ENCODE measurements around the gene FBXO27.
"Not testable (repeated sequence)": the region's sequence is repeated elsewhere in the genome, so short reads cannot be mapped to it uniquely, and the experiment has no call there.

FBXO27 gene, protein sequence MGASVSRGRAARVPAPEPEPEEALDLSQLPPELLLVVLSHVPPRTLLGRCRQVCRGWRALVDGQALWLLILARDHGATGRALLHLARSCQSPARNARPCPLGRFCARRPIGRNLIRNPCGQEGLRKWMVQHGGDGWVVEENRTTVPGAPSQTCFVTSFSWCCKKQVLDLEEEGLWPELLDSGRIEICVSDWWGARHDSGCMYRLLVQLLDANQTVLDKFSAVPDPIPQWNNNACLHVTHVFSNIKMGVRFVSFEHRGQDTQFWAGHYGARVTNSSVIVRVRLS

DNA sequence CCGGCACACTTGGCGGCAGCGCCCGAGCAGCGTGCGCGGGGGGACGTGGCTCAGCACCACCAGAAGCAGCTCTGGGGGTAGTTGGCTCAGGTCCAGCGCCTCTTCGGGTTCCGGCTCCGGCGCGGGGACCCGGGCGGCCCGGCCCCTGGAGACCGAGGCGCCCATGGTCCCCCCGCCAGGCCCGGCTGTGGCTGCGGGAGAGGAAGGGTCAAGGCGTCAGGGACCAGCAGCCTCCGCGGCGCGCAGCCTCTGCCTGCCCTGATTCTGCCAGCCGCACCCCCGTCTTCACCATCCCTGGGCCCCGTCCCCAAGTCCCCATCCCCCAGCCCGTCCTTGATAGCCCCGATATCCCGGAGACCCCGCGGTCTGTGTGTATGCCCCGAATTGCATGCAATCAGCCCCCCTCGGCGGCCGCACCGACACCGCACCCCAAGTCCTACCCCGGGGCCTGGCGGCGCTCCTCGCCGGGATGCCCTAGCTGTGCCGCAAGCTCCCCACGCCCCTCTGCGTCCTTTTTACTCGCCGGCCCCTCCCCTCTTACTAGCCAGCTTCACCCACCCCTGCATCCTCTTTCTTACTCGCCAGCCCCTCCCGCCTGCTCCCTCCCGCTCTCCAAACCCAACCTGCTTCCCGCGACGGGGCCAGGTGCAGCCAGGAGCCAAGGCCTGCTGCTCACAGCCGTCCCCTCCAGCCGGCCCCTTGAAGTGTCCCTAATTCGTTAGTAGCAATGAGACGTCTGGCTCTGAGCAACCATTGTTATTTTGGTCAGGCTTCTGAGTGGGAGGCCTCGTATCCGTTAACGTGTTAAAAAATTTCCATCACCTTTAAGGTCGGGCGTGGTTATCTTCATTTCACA lies at the start of gene FBXO27:
Gene FBXO27, minus strand, starts transcription at position 487 of the 856 bp plus-strand sequence. Its CDS starts 322 bp downstream, at position 165.
- no peak for DNase-seq

DNA sequence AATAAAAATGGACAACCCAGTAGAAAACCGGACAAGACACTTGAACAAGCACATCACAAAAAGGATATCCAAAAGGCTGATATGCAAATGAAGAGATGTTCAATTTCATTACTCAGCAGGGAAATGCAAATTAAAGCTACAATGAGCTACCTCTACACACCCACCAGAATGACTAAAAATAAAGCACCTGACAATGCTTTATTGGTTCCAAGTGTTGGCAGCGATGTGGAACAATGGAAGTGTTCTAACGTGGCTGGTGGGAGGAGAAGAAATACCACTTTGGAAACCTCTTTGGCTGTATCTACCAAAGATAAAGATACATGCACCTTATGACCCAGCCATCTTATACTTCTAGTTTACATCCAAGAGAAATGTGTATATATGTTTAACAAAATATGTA lies 48.1 kb upstream of the FBXO27 start:
- DNase-seq, result no peak

DNA sequence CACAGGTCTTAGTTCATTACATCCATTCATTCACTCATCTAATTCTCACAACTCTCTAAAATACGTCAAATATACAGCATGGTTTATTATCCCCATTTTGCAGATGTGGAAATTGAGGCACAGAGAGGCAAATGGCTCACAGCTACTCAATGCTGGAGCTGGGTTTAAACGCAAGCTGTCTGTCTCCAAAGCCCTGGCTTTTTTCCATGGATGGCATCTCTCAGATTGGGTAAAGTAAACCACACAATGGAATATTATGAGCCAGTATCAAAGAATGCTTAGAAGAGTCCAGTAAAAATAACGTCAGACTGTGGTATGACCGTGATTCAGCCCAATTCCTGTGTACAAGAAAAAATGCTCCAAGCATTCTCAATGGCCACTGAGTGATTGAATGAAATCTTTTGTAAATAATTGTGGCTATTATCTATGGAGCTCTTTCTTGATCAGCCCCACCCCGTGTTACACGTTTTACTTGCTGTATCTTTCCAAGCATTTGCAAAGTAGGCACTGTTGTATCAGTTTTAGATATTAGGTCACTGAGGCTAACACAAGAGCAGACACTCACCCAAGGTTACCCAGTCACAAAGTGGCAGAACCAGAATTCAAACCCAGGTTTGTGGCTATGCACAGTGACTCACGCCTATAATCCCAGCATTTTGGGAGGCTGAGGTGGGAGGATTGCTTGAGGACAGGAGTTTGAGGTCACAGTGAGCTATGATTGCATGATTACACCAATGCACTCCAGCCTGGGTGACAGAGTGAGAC lies 46.3 kb upstream of the FBXO27 start:
- DNase-seq, result no peak

DNA sequence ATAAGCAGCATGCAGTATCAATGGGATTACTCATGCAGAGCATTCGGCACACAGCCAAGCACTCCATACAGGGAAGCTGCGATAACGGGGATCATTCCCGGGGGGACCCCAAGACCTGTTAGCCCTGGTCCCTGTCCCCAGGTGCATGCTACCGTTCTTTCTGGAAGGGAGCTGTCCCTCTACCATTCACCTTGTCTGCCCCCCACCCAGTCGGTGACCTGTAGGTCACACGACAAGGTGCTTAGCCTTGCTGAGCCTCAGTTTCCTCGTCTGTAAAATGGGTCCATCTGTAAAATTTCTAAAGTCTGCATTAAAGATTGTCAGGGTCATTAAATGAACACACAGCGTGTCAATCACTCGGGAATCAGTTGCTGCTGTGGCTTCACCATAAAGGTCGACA lies 45.0 kb upstream of the FBXO27 start:
- no peak for DNase-seq

DNA sequence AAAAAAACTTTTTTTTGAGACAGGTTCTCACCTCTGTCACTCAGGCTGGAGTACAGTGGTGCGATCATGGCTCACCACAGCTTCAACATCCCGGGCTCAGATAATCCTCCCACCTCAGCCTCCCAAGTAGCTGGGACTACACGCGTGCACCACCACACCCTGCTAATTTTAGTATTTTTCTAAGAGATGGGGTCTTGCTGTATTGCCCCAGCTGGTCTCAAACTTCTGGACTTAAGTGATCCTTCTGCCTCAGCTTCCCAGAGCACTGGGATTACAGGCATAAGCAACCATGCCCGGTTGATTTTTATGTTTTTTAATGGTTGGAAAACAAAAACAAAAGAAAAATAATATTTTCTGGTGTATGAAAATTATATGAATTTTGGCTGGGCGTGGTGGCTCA lies 42.6 kb upstream of the FBXO27 start:
- DNase-seq, result no peak

DNA sequence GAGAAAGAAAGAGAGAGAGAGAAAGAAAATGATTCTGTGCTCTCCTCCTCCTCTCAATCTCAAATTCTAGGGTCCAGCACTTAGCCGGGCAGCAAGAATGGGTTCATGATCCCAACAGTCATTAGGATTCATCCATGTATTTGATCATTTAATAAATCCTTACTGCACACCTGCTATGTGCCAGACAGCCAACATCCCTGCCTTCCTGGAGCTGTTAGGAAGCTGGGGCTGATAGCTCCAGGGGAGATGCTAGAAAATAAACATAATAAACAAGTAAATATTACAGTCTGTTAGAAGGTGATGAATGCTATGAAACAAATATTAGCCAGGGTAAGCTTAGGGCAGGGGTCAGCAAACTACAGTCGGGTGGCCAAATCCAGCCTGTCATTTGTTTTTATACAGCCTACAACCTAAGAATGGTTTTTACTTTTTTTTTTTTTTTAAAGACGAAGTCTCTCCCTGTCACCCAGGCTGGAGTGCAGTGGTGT lies 41.9 kb upstream of the FBXO27 start:
- no peak for DNase-seq

DNA sequence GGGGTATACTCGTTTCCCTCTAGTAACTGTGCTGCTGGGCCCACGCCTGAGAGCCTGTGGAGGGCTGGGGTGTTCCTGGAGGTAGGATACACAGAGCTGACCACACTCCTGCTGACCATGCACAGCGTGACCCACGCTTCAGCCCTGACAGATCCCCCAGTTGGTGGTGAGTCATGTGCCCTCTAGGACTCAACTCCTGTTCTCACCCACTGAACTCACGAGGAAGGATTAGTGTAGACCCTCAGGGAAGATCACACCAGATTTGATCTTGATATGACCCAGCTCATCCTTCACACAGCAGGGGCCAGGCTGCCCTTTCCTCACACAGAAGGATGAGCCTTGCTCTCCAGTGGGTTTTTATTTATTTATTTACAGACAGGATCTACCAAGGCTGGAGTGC lies 38.5 kb upstream of the FBXO27 start:
- DNase-seq, result no peak

DNA sequence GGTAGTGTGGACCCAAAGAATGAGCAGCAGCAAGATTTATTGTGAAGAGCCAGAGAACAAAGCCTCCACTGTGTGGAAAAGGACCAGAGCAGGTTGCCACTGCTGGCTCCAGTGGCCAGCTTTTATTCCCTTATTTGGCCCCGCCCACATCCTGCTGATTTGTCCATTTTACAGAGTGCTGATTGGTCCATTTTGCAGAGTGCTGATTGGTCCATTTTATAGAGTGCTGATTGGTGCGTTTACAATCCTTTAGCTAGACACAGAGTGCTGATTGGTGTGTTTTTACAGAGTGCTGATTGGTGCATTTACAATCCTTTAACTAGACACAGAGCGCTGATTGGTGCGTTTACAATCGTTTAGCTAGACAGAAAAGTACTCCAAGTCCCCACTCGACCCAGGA lies 35.9 kb upstream of the FBXO27 start:
- DNase-seq, result not testable (repeated sequence)

DNA sequence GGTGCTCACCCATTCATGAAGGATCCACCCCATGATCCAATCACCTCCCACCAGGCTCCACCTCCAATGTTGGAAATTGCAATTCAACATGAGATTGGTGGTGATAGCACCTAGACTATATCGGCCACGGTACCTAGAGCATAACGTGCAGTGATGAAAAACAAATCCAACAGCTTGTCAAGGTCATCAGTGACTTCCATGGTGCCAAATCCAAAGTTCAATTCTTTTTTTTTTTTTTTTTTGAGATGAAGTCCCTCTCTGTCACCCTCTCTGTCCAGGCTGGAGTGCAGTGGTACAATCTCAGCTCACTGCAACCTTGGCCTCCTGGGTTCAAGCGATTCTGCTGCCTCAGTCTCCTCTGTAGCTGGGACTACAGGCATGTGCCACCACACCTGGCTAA lies 34.8 kb upstream of the FBXO27 start:
- DNase-seq, result no peak

DNA sequence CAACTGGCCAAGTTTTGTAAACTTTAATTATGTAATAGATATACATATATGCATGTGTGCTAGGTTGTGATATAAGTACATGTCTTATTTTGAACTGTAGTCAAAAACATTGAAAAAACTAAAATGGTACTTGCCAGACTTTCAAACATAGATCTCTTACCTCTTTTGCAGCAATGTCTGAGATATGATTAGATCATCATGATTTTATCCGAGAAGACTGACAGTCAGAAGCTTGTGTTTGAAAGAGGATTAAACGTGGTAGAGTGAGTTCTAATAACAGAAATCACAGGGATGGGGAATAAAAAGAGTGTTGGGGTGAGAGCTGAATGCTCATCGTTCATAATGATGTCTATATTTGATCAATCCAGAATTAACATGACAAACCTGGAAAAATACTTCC lies 33.6 kb upstream of the FBXO27 start:
- no peak for DNase-seq

DNA sequence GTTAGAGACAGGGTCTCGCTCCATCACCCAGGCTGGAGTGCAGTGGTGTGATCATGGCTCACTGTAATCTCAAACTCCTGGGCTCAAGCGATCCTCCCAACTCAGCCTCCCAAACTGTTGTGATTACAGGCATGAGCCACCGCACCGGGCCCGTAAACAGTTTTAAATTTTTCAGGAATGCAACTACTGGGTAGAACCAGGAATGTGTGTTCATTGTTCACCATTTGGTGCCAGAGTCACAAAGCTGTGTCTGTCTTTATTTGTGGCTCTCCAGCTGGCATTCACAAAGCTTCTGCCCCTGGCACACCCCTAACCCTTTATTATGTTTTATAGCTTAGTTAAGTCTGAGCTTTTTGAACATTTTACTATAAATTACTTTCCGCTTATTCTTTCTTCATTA lies 32.1 kb upstream of the FBXO27 start:
- no peak for DNase-seq

DNA sequence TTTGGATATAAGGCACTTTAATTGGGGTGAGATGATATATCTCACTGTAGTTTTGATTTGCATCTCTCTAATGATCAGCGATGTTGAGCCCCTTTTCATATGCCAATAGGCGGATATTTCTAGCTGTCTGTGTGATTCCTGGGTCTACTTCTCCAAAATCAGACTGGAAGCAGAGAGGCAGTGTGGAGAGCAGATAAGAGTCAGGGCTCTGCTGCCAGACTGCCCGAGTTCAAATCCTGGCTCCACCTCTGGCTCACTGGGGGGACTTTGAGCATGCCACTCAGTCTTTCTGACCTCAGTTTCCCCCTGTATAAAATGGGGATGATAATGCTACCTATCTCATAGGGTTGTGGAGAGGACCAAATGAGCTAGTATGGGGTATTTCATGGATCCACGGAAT lies 27.8 kb upstream of the FBXO27 start:
- DNase-seq, result no peak

DNA sequence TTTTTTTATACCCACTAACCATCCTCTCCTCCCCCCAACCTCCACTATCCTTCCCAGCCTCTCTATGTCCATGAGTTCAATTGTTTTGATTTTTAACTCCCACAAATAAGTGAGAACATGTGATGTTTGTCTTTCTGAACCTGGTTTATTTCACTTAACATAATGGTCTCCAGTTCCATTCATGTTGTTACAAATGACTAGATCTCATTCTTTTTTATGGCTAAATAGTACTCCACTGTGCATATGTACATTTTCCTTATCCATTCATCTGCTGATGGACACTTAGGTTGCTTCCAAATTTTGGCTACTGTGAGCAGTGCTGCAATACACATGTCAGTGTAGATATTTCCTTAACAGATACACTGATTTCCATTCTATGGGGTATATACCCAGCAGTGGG lies 27.0 kb upstream of the FBXO27 start:
- no peak for DNase-seq

DNA sequence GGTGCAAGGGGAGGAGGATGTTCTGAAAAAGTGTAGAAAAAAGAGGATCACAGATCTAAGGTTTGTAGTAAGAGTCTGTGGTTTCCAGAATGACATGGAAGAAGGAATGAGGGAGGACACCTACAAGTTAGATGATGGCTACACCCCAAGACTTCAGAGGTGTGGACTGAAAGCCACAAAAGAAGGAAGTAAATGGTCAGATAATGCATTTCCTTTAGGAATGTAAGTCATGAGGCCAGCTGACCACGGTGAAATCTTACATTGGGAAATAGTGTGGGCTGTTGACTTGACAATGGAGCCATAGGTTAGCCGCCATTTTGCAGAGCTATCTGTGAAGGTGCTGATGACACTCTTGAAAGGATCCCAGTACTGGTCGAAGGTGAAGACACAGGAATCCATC lies 25.3 kb upstream of the FBXO27 start:
- DNase-seq, result no peak

DNA sequence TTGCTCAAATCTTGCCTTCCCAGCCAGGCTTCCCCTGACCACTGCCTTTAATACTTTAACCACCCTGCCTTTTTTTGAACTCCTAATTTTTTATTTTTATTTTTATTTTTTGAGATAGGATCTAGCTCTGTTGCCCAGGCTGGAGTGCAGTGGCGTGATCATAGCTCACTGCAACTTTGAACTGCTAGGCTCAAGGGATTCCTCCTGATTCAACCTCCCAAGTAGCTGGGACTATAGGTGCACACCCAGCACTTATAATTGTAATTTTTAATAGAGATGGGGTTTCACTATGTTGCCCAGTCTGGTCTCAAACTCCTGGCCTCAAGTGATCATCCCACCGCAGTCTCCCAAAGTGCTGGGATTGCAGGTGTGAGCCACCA lies 21.7 kb upstream of the FBXO27 start:
- DNase-seq, result no peak

DNA sequence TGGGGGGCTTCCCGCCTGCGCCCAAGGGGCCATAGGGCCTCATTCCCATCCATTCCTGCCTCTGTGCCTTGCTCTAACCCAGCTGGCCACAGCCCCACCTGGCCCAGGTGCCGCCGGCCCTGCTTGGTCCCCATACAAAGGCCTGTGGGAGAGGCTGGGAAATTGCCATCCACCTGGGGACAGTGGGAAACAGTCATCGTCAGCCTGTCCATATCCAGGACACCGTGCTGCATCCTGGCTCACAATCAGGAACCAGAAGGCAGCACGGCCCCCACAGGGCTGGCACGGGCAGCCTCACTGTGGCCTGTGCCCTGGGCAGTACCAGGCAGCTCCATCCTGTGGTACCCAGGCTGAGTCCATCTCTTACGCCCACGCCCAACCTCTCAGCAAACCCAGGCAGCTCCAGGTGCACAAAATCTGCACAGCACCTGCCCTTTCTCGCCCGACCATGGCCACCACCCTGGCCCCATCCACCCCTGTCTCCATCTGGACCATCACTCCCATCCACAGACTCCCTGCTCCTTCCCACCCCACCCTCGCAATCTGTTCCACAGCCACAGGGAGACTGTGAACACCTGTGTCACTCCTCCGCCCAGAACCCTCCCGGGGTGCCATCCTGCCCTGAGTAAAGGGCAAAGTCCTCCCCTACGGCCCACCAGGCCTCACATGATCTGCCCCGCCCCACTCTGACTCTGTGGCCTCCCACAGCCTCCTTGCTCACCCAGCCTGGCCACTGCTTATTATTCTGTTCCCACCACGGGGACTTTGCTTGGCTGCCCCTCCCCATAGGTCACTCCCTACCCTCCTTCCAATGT lies 21.1 kb upstream of the FBXO27 start:
- DNase-seq, result no peak

DNA sequence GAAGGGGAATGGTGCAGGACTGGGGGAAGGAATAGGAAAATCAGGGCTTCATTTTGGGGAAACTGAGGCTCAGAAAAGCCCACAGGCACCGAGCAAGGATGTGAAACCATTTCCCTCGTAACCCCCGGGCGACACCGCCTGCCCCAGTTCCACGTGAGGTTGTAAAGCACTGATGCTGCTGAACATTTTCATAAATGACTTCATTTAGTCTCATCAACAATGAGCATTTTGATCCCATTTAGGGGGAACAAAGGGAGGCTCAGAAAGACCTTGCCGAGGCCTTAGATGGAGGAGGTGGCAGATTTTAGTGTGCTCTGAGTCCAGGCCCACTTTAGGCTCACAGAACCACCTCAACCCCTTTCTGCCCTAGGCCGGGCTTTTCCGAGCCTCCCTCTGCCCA lies 20.5 kb upstream of the FBXO27 start:
- no peak for DNase-seq

DNA sequence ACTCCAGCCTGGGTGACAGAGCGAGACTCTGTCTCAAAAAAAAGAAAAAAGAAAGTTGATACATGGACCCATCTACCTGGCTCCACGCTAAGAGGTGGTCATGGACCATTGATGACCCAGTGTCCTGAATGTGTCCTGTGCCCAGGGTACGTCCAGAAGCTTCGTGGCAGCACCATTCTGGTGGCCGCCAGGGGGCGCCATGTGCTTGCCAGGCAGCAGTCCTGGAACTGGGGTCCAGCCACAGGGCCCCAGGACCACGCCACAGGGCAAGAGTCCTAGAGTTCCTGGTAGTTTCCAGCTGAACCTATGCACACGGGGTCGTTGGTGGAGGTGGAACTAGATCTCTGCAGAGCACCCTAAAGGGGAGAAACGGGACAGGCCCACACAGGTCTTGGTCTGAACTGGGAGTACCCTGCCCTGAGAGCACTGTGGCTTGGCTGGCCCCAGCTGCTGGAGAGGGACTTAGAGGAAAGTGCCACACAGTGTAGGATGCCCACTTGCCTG lies 19.9 kb upstream of the FBXO27 start:
- peak; percentile 52 for DNase-seq

DNA sequence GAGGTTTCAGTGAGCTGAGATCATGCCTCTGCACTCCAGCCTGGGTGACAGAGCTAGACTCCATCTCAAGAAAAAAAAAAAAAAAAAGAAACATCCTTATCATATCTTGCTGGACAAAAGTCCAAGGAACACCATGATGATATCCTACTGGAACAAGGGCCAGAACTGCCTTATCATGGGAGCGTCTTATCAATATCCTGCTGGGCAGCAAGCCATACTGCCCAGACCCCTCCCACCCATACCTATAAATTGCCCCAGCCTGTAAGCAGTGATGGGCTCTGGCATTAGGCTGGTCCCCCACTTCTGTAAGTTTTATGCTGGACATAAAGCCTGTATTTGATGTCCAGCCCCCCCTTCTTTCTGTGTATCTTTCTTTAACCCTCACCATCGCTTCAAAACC lies 14.7 kb upstream of the FBXO27 start:
- DNase-seq, result no peak

DNA sequence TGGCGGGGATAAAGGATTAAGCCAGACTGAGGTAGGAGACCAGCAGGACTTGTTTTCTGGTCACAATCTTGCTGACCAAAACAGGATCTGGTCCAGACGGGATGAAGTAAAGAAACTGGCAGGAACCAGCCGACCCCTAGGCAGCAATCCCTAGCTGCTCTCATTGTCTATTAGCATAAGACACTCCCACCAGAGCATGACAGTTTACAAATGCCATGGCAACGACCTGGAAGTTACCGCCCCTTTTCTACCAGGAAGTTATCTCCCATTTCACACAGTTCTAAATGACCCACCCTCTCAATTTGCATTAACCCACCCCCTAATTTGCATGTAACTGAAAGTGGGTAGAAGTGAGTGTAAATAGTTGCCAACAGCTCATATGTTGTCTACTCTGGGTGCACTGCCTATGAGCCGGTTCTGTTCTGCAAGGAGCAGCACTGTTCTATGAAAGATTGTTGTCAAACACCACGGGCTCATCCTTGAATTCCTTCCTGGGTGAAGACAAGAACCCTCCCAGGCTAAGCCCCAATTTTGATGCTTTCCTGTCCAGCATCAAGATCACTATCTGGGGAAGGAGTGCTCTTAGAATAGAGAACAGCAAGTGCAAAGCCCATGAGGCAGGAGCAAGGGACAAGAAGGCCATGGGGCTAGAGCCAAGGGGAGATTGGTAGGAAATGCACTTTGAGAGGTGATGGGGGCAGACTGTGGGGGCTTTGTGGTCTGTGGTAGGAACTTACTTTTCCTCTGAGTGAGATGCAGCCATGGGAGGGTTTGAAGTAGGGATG lies 13.9 kb upstream of the FBXO27 start:
- no peak for DNase-seq

DNA sequence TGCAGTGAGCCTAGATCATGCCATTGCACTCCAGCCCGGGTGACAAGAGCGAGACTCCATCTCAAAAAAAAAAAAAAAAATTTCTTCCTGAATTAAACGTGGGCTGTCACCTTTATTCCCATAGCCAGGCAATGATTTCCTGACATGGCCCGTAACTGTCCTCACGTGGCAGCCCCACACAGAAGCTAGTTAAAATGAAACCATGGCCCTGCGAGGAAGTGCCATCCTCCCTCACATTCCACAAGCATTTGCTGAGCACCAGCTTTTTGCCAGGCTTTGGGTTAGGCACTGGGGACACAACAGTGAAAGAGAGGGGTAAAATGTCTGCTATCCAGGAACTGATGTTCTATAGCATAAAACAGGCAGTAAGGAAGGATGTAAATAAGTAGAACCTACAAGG lies 13.2 kb upstream of the FBXO27 start:
- DNase-seq, result no peak

DNA sequence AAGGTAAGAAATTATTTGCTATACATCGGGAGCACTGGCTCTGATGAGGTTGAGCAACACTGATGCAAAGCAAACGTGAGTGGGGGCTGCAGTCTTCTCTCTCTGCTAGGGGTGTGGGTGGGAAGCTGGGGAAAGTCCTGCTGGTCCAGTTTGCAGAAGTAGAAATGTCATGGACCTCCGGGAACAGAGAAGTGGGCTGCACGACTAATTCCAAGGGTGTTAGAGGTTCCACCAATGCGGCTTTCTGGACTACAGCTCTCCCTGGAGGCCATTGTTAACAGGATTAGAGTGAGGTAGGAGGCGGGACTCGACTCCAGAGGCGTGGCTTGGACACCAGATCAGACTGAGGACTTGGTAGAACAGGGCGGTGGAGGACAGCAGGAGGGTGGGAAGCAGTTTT lies 5.7 kb upstream of the FBXO27 start:
- no peak for DNase-seq
